BJ (cell line): ENCODE results near the gene FIGNL2. TPM values are rescaled to one million over a fixed set of nuclear protein-coding genes. Genes with fewer than 3 reads are reported as not detected.

Source experiments
- CTCF ChIA-PET: fragments of 350-600 bp; formaldehyde crosslinking; extraction: SDS; loops from one replicate; lab custom pipeline; 2021; ENCODE audit warnings: antibody characterized with exemption, inconsistent platforms; lab: Yijun Ruan, JAX
- POLR2A ChIA-PET: fragments of 300-600 bp; sonication (Branson Sonifier 250); formaldehyde crosslinking; extraction: SDS; loops from one replicate; lab custom pipeline; 2021; ENCODE audit warnings: antibody characterized with exemption; lab: Charles Lee
- DNase-seq: peaks from one replicate; pipeline ENCODE4 v3.0.0-alpha.2; 2011; ENCODE audit warnings: low read depth
- H3K27me3 ChIP-seq: 2 replicates; pipeline ENCODE4 v1.6.0; 2011; ENCODE audit warnings: low read length; ENCODE audit not compliant: control insufficient read depth, insufficient read depth
- H3K36me3 ChIP-seq: 2 replicates; pipeline ENCODE4 v1.5.1; 2011; ENCODE audit warnings: low read length; ENCODE audit not compliant: control insufficient read depth, insufficient read depth
- H3K4me3 ChIP-seq: 2 replicates; pipeline ENCODE4 v1.5.1; 2011; ENCODE audit warnings: low read depth, mild to moderate bottlenecking, control low read depth, low read length
- polyA plus RNA-seq: library from polyadenylated mRNA; depleted of rRNA; stranded (reverse); fragments of >200 nt; gene quantifications from 2 replicates; pipeline ENCODE4 v1.2.3, GENCODE V29; 2011
- TF ChIP-seq, protein P1 (sequence below): IDR thresholded peaks from 2 replicates; pipeline ENCODE4 v1.5.1; 2011; ENCODE audit warnings: low read depth, mild to moderate bottlenecking, control low read depth, inconsistent platforms, low read length, moderate library complexity; ENCODE audit not compliant: insufficient read depth

FIGNL2 gene
- polyA plus RNA-seq, 1 experiment = 0.01 TPM

DNA sequence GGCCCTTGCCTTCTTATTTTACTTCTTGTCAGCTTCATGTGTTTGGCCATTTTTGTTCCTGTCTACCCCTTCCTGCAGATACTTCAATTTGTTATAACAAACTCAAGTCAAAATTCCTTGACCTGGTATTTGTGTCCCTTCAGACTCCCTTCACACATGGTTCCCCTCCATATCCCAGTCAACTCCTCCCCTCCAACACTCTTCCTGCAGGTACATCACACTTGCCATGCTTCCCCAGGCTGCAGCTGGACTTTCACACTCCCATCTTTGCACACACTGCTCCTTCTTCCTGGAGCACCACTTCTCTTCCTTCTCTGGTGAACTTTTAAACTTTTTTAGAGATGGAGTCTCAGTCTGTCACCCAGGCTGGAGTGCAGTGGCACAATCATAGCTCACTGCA, 18.9 kb upstream of the FIGNL2 start:
- H3K4me3 ChIP-seq = no peak overlapping the region
- peaks cover 12% of the 10 kb centered on the region for H3K27me3 ChIP-seq
- TF ChIP-seq, protein P1, sequence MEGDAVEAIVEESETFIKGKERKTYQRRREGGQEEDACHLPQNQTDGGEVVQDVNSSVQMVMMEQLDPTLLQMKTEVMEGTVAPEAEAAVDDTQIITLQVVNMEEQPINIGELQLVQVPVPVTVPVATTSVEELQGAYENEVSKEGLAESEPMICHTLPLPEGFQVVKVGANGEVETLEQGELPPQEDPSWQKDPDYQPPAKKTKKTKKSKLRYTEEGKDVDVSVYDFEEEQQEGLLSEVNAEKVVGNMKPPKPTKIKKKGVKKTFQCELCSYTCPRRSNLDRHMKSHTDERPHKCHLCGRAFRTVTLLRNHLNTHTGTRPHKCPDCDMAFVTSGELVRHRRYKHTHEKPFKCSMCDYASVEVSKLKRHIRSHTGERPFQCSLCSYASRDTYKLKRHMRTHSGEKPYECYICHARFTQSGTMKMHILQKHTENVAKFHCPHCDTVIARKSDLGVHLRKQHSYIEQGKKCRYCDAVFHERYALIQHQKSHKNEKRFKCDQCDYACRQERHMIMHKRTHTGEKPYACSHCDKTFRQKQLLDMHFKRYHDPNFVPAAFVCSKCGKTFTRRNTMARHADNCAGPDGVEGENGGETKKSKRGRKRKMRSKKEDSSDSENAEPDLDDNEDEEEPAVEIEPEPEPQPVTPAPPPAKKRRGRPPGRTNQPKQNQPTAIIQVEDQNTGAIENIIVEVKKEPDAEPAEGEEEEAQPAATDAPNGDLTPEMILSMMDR = no peak
- no peak for DNase-seq
- POLR2A ChIA-PET = no interaction called here
- CTCF ChIA-PET = interaction anchor here (2.3 kb wide), 1 partner anchor 8 kb away, joined by 11 read pairs; no protein-coding TSS in a partner anchor
- no peaks in the 10 kb centered on the region for H3K36me3 ChIP-seq

DNA sequence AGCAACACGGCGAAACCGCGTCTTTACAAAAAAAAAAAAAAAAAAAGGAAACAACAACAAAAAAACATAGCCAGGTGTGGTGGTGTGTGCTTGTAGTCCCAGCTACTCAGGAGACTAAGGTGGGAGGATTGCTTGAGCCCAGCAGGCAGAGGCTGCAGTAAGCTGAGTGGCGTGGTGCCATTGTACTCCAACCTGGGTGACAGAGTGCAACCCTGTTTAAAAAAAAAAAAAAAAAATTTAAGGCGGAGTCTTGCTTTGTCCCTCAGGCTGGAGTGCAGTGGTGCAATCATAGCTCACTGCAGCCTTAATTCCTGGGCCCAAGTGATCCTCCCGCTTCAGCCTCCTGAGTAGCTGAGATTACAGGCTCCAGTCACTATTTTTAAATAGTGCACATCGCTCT, 18.2 kb upstream of the FIGNL2 start:
- TF ChIP-seq, protein P1 = no peak
- CTCF ChIA-PET = interaction anchor here (2.3 kb wide), 1 partner anchor 9 kb away, joined by 11 read pairs; no protein-coding TSS in a partner anchor
- no peaks in the 10 kb centered on the region for H3K36me3 ChIP-seq

DNA sequence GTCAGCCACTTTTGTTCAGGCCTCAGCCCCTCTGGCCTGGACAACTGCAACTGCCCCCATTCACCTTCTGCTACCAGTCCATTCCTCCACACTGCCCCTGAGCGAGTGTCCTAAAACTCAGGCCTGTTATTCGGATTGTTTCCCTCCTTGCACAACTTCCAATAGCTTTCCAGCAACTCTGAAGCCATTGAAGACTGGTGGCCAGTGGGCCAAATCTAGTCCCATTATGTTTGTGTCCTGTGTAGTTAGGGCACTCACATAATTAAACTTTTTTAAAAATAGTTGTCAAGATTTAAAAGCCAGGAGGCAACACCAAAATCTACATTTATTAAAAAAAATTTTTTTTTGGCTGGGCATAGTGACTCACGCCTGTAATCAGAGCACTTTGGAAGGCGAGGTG, 17.8 kb upstream of the FIGNL2 start:
- TF ChIP-seq, protein P1 = no peak
- H3K27me3 ChIP-seq = peaks cover 16% of the 10 kb centered on the region
- CTCF ChIA-PET = interaction anchor here (2.3 kb wide), 1 partner anchor 9 kb away, joined by 11 read pairs; no protein-coding TSS in a partner anchor
- no peak overlapping the region for H3K4me3 ChIP-seq
- H3K36me3 ChIP-seq = no peaks in the 10 kb centered on the region
- POLR2A ChIA-PET = interaction anchor here (0.6 kb wide), 1 partner anchor 55 kb away, joined by 3 read pairs; no protein-coding TSS in a partner anchor
- DNase-seq = no peak

More for the DNA sequence above, 18.2 kb upstream of the FIGNL2 start:
- POLR2A ChIA-PET = no interaction called here
- H3K27me3 ChIP-seq = peaks cover 14% of the 10 kb centered on the region
- no peak for DNase-seq
- no peak overlapping the region for H3K4me3 ChIP-seq

DNA sequence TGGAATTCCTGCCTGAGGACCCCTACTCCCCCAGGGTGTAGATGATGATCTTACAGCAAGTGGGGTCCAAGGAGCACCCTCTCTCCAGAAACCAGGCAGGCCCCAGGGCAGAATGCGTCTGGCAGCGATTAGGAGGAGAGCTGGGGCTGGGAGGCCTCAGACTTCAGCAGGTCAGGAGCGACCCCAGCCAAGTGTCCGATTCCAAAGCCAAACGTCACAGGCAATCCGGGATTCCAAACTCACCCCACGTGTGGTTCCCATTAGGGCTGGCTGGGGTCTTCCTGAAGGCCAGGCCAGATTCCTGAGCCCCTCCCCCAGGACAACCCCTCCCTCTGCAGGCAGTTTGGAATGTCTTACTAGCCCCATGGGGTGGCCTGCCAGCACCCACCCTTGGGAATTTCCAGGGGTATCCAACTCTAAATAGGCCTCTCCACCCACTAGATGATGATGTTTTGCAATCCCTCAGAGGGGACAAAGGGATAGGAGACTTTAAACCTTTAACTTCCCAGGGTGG, 17.3 kb upstream of the FIGNL2 start:
- Histone ChIP-seq H3K27me3 (peaks cover 16% of the 10 kb centered on the region), H3K36me3 (no peaks in the 10 kb centered on the region), H3K4me3 (no peak overlapping the region)
- TF ChIP-seq, protein P1 = no peak
- POLR2A ChIA-PET = interaction anchor here (0.6 kb wide), 1 partner anchor 55 kb away, joined by 3 read pairs; no protein-coding TSS in a partner anchor
- CTCF ChIA-PET = interaction anchor here (2.3 kb wide), 1 partner anchor 10 kb away, joined by 11 read pairs; no protein-coding TSS in a partner anchor
- DNase-seq = no peak

DNA sequence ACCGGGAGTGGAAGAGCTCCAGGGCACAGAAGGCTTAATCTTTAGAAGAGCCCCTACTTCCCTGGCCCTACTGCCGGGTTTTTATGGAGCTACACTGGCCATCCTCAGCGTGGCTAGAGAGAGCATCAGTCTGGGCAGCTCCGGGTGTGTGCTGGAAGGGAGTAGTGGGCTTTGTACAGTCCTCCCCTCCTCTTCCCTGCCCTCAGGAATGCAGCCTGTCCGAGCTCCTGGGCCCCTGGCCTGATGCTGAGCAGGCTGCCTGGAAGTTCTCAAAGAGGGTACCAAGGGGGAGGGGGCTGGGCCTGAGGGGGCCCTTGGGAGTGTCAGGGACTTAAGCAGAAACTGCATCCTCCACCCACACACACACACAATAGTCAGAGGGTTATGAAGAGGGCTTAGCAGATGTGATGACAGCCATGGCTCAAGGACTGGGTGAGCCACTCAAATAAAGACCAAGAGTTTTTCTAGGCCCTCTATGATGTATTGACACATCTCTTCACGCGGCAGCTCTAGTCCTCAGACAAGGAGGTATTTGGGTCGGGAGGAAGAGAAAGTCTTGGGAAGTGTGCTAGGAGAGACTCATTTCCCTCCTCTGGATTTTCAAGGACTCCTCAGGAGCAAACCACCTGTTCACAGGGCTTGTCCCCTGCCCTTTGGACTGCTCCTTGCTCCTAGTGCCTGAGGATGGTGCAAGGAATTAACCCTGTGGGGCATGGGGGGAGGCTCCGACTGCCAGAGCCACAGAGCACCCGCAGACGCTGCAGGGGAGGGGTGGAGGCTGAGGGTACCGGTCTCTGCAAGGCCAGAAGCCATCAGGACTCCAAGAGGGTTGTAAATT, 16.5 kb upstream of the FIGNL2 start:
- no peak overlapping the region for H3K4me3 ChIP-seq
- no peaks in the 10 kb centered on the region for H3K36me3 ChIP-seq
- TF ChIP-seq, protein P1 = no peak
- no peak for DNase-seq
- ChIA-PET POLR2A (no interaction called here), CTCF (interaction anchor here (0.6 to 1.9 kb wide), 7 partner anchors 9 to 448 kb away, joined by 3 to 6 read pairs (median 3); no protein-coding TSS in a partner anchor)
- H3K27me3 ChIP-seq = peaks cover 16% of the 10 kb centered on the region
